ENCODE data around the gene TSPYL2. TPM values are rescaled to one million over a fixed set of nuclear protein-coding genes. Genes with fewer than 3 reads are reported as not detected.

Gene TSPYL2
- total and polyA plus RNA-seq, 9 donors, result 104 to 232 (median 167) TPM

GRCh38 chrX:53128097-53128749 lies 46.1 kb downstream of the TSPYL2 start:
- H3K27ac ChIP-seq, result no peak overlapping the region
- H3K4me3 ChIP-seq, result no peak overlapping the region
- no peak for TF ChIP-seq EP300 (IDR thresholded peaks at IDR 0.05)
- TF ChIP-seq POLR2A (IDR thresholded peaks at IDR 0.05), result no peak
- no peak for TF ChIP-seq CTCF (IDR thresholded peaks at IDR 0.05)
- H3K9me3 ChIP-seq, result no peaks in the 10 kb centered on the region
- WGBS, 3 donors, result 58 to 75% (median 58%) methylated on average over 3 of the region's 3 CpGs
- no peak for DNase-seq
- no peaks in the 10 kb centered on the region for H3K27me3 ChIP-seq
- intact Hi-C loops (cut with DNase I), result no loop called here
- no peaks in the 10 kb centered on the region for H3K36me3 ChIP-seq
- H3K4me1 ChIP-seq (ENCODE audit: insufficient read depth), result peaks cover 1% of the 10 kb centered on the region

GRCh38 chrX:53133400-53133799 lies 51.2 kb downstream of the TSPYL2 start:
- Histone ChIP-seq H3K36me3 (no peaks in the 10 kb centered on the region), H3K4me1 (ENCODE audit: insufficient read depth) (no peaks in the 10 kb centered on the region), H3K4me3 (no peak overlapping the region), H3K27ac (no peak overlapping the region), H3K27me3 (no peaks in the 10 kb centered on the region), H3K9me3 (no peaks in the 10 kb centered on the region)
- DNase-seq, result no peak
- intact Hi-C loops (cut with DNase I), result no loop called here
- WGBS, 3 donors, result 84 to 92% (median 89%) methylated on average over 4 of the region's 4 CpGs
- TF ChIP-seq POLR2A (IDR thresholded peaks at IDR 0.05), result no peak
- TF ChIP-seq CTCF (IDR thresholded peaks at IDR 0.05), result no peak
- TF ChIP-seq EP300 (IDR thresholded peaks at IDR 0.05), result no peak

GRCh38 chrX:53135581-53135980 lies 53.4 kb downstream of the TSPYL2 start:
- no peaks in the 10 kb centered on the region for H3K4me1 ChIP-seq (ENCODE audit: insufficient read depth)
- no peak for DNase-seq
- H3K4me3 ChIP-seq, result no peak overlapping the region
- WGBS, 3 donors, result 75 to 92% (median 90%) methylated on average over 2 of the region's 2 CpGs
- no peaks in the 10 kb centered on the region for H3K9me3 ChIP-seq
- H3K36me3 ChIP-seq, result no peaks in the 10 kb centered on the region
- intact Hi-C loops (cut with DNase I), result no loop called here
- H3K27me3 ChIP-seq, result no peaks in the 10 kb centered on the region
- TF ChIP-seq EP300 (IDR thresholded peaks at IDR 0.05) (no peak), POLR2A (IDR thresholded peaks at IDR 0.05) (no peak), CTCF (IDR thresholded peaks at IDR 0.05) (no peak)
- no peak overlapping the region for H3K27ac ChIP-seq

Small RNAs within 50 kb of the gene (small RNA-seq; reads per million reads assigned to genes)
- gene AL591212.2, result not detected

Other genes with a start within 250 kb of the TSPYL2 start
- gene XAGE3, start 214.3 kb upstream of the TSPYL2 start, total RNA-seq, result not detected
- not detected for gene XAGE3, start 214.3 kb upstream of the TSPYL2 start, polyA plus RNA-seq
- gene FAM156B, start 185.0 kb upstream of the TSPYL2 start, total RNA-seq, result 10 to 100 TPM in 4 of 7 donors, 1 to 10 TPM in 3; 6.8 to 22.9 (median 13.6) TPM
- 10 to 100 TPM in 1 of 2 donors, 1 to 10 TPM in 1; 2.2 to 14.9 TPM for gene FAM156B, start 185.0 kb upstream of the TSPYL2 start, polyA plus RNA-seq
- 10 to 100 TPM in 6 of 7 donors, 1 to 10 TPM in 1; 8.7 to 24.1 (median 17.9) TPM for gene FAM156A, start 123.8 kb upstream of the TSPYL2 start, total RNA-seq
- 10 to 100 TPM; 13.2 to 16.6 TPM for gene FAM156A, start 123.8 kb upstream of the TSPYL2 start, polyA plus RNA-seq
- 10 to 100 TPM in 3 of 7 donors, 1 to 10 TPM in 4; 2.9 to 15.6 (median 8.4) TPM for gene GPR173, start 33.6 kb upstream of the TSPYL2 start, total RNA-seq
- gene GPR173, start 33.6 kb upstream of the TSPYL2 start, polyA plus RNA-seq, result 1 to 10 TPM; 4.0 to 4.1 TPM
- 10 to 100 TPM; 12.8 to 21.0 (median 15.3) TPM for gene KANTR, start 11.8 kb downstream of the TSPYL2 start, total RNA-seq
- gene KANTR, start 11.8 kb downstream of the TSPYL2 start, polyA plus RNA-seq, result 1 to 10 TPM; 7.5 to 8.4 TPM
- 100 to 1,000 TPM in 2 of 7 donors, 10 to 100 TPM in 5; 76.7 to 121 (median 98.7) TPM for gene KDM5C, start 142.8 kb downstream of the TSPYL2 start, total RNA-seq
- 10 to 100 TPM; 41.4 to 74.8 TPM for gene KDM5C, start 142.8 kb downstream of the TSPYL2 start, polyA plus RNA-seq
- gene IQSEC2, start 199.2 kb downstream of the TSPYL2 start, total RNA-seq, result 10 to 100 TPM in 6 of 7 donors, 1 to 10 TPM in 1; 9.7 to 20.1 (median 12.4) TPM
- 1 to 10 TPM; 8.2 to 8.7 TPM for gene IQSEC2, start 199.2 kb downstream of the TSPYL2 start, polyA plus RNA-seq

Measured in ovary (tissue), 9 donors.